CD4-positive, alpha-beta T cell (primary cell): Measurements from ENCODE around the gene CLEC18B. TPM values are rescaled to one million over a fixed set of nuclear protein-coding genes. Genes with fewer than 3 reads are reported as not detected.
"Not testable (repeated sequence)": the region's sequence is repeated elsewhere in the genome, so short reads cannot be mapped to it uniquely, and the experiment has no call there.

Experiments used
- ATAC-seq: fragments of 200-7000 bp; cut with Tn5 transposase; one replicate; pipeline ENCODE4 v1.10.0; 2022; ENCODE audit warnings: mild to moderate bottlenecking; ENCODE audit not compliant: poor library complexity
- CTCF ChIA-PET: fragments of 350-600 bp; sonication (Branson Sonifier 250); formaldehyde crosslinking; loops from one replicate; lab custom pipeline; 2021; ENCODE audit warnings: antibody characterized with exemption, inconsistent platforms; lab: Charles Lee
- POLR2A ChIA-PET: fragments of 350-600 bp; sonication (Branson Sonifier 250); formaldehyde crosslinking; loops from one replicate; lab custom pipeline; 2021; ENCODE audit warnings: antibody characterized with exemption, inconsistent platforms; lab: Charles Lee
- DNase-seq, 14 experiments: peaks; one replicate each; pipeline ENCODE4 v3.0.0-alpha.2; 2013 to 2020; ENCODE audit warnings: mixed read lengths in 2 of 14
- H3K27ac ChIP-seq, 2 donors: one replicate each; pipeline versions ENCODE4 v1.5.1 to v1.7.0; 2013; ENCODE audit warnings: low read length in 2 of 2, low read depth in 1 of 2, mild to moderate bottlenecking in 1 of 2
- H3K27me3 ChIP-seq, 2 experiments: 1 replicate in 1 of 2; 2 replicates in 1 of 2; pipeline versions ENCODE4 v1.6.1 to v1.7.0; 2013; ENCODE audit warnings: low read length in 2 of 2, control low read depth in 1 of 2, mild to moderate bottlenecking in 1 of 2, moderate library complexity in 1 of 2; ENCODE audit not compliant: insufficient read depth in 2 of 2, control insufficient read depth in 1 of 2
- H3K36me3 ChIP-seq: one replicate; pipeline ENCODE4 v1.6.1; 2013; ENCODE audit warnings: low read length, control low read depth; ENCODE audit not compliant: insufficient read depth
- H3K4me1 ChIP-seq: one replicate; pipeline ENCODE4 v1.6.1; 2013; ENCODE audit warnings: low read length, control low read depth; ENCODE audit not compliant: insufficient read depth
- H3K4me3 ChIP-seq: one replicate; pipeline ENCODE4 v1.5.1; 2013; ENCODE audit warnings: mild to moderate bottlenecking, low read length, moderate library complexity
- H3K9me3 ChIP-seq, 2 experiments: 1 replicate in 1 of 2; 2 replicates in 1 of 2; pipeline versions ENCODE4 v1.6.1 to v1.7.0; 2013; ENCODE audit warnings: low read length in 2 of 2, mild to moderate bottlenecking in 2 of 2, control low read depth in 1 of 2, moderate library complexity in 1 of 2; ENCODE audit not compliant: control insufficient read depth in 1 of 2, insufficient read depth in 1 of 2
- H3K27ac Mint-ChIP-seq: one replicate; pipeline ENCODE4 v1.8.0; 2020; ENCODE audit warnings: mixed read lengths
- H3K27me3 Mint-ChIP-seq: one replicate; pipeline ENCODE4 v1.8.0; 2021; ENCODE audit warnings: mixed read lengths
- H3K36me3 Mint-ChIP-seq: one replicate; pipeline ENCODE4 v1.8.0; 2021; ENCODE audit warnings: low read depth, mixed read lengths
- H3K4me1 Mint-ChIP-seq: one replicate; pipeline ENCODE4 v1.8.0; 2021; ENCODE audit warnings: low read depth, mixed read lengths
- H3K4me3 Mint-ChIP-seq: one replicate; pipeline ENCODE4 v1.8.0; 2020; ENCODE audit warnings: mild to moderate bottlenecking, mixed read lengths
- H3K9me3 Mint-ChIP-seq: one replicate; pipeline ENCODE4 v1.8.0; 2020; ENCODE audit warnings: mixed read lengths
- intact Hi-C, 2 experiments: fragments of 100-400 bp; cut with DNase I in 1 of 2; cut with micrococcal nuclease in 1 of 2; formaldehyde crosslinking; loops; one replicate each; pipeline versions ENCODE4 v1.15.1 to v1.9.0; 2023 to 2025; cut with DNase I, micrococcal nuclease
- total RNA-seq, 174 experiments: library from RNA in 2 of 174; stranded (reverse) in 2 of 174; gene quantifications; one replicate each; pipeline ENCODE4 v1.2.3 and lab custom pipeline; 2021 to 2026

Gene CLEC18B
- total RNA-seq, 2 experiments from 2014 or later, result 1.1 TPM

- CTCF ChIA-PET, result not testable (repeated sequence)
Observed at GRCh38 chr16:74367469-74368001, 53.7 kb downstream of the CLEC18B start.

GRCh38 chr16:74361646-74362610 is 59.4 kb downstream of the CLEC18B start:
- H3K4me1 Mint-ChIP-seq, ATAC-seq, POLR2A ChIA-PET, H3K4me3 ChIP-seq, H3K27me3 ChIP-seq, H3K27ac ChIP-seq, H3K9me3 Mint-ChIP-seq, H3K27me3 Mint-ChIP-seq, H3K27ac Mint-ChIP-seq, DNase-seq, H3K4me3 Mint-ChIP-seq, H3K9me3 ChIP-seq, CTCF ChIA-PET: not testable (repeated sequence)
- H3K36me3 ChIP-seq, result peaks cover 33% of the 10 kb centered on the region
- H3K4me1 ChIP-seq, result peaks cover 17% of the 10 kb centered on the region
- intact Hi-C loops, result loop anchor here in 1 of 2 experiments (10.0 kb wide), 1 partner anchor 243 kb away; the partner anchor contains the start of gene GLG1
- H3K36me3 Mint-ChIP-seq, result peaks cover 18% of the 10 kb centered on the region

More at GRCh38 chr16:74367469-74368001, 53.7 kb downstream of the CLEC18B start:
- H3K9me3 ChIP-seq, H3K9me3 Mint-ChIP-seq, H3K27me3 ChIP-seq, H3K36me3 Mint-ChIP-seq, H3K27me3 Mint-ChIP-seq: not testable (repeated sequence)
- H3K27ac Mint-ChIP-seq, result peak overlapping the region; percentile 94
- peak in 6 of 14 experiments; percentile 23 to 59 (median 36) for DNase-seq
- peak overlapping the region; percentile 98 for H3K4me3 Mint-ChIP-seq
- peaks cover 31% of the 10 kb centered on the region for H3K4me1 ChIP-seq
- peak overlapping the region; percentile 69 for H3K4me3 ChIP-seq
- peak; percentile 32 for ATAC-seq
- H3K27ac ChIP-seq, result peak overlapping the region; percentile 64 to 66
- intact Hi-C loops, result loop anchor here (2.0 to 10.0 kb wide), 3 partner anchors 73 to 300 kb away; partner anchors contain the start of genes GLG1 (in 1 of the 2) and RFWD3 (in 1 of the 2)
- POLR2A ChIA-PET, result interaction anchor here (0.8 to 2.6 kb wide), 2 partner anchors 13 to 71 kb away, joined by 3 to 11 read pairs; partner anchors contain the start of gene PSMD7
- peaks cover 22% of the 10 kb centered on the region for H3K4me1 Mint-ChIP-seq
- peaks cover 17% of the 10 kb centered on the region for H3K36me3 ChIP-seq

Other genes starting within 250 kb of the CLEC18B start
- gene PSMD7, start 124.7 kb downstream of the CLEC18B start, total RNA-seq, result 100 to 1,000 TPM; 123 to 127 TPM
- gene NPIPB15, start 45.2 kb downstream of the CLEC18B start, total RNA-seq, result 1 to 10 TPM; 6.0 to 8.3 TPM
- gene GLG1, start 185.6 kb upstream of the CLEC18B start, total RNA-seq, result 100 to 1,000 TPM; 110 to 114 TPM
- gene RFWD3, start 245.4 kb upstream of the CLEC18B start, total RNA-seq, result 10 to 100 TPM; 44.9 to 47.0 TPM